Measurements from ENCODE around the gene MDFIC2.

DNA sequence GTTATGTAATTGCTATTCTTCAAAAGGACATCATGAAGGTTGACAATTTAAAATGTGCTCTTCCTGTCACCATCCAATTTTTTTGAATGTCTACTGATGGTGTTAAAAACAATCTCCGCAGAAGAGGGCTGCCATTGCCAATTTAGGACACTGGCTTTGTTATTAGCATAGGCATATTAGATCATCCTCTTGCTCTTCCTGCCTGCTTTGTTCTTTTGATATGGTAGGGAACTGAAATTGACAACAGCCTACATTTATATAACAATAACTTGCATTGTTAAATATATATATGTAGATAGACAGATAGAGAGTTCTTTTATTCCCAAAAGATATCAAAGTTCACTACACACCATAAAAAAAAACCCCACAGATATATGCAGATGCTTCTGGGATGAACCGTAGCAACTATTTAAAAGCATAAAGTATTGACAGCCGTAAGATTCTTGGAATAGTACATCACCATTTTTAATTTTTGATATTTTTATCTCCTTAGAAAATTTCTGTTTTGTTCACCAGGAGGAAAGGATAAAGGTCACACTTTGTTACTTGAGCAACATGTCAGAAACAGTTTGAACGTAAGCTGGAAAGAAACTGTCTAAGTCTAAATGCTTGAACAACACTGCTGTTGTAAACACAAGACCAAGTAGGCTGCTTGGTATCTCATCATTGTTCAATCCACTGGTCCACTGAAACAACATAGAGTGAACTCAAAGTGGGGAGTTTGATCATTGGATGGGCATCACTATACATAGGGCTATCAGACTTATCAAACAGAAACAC is 66.5 kb downstream of the MDFIC2 start:
- TF ChIP-seq, protein P1, sequence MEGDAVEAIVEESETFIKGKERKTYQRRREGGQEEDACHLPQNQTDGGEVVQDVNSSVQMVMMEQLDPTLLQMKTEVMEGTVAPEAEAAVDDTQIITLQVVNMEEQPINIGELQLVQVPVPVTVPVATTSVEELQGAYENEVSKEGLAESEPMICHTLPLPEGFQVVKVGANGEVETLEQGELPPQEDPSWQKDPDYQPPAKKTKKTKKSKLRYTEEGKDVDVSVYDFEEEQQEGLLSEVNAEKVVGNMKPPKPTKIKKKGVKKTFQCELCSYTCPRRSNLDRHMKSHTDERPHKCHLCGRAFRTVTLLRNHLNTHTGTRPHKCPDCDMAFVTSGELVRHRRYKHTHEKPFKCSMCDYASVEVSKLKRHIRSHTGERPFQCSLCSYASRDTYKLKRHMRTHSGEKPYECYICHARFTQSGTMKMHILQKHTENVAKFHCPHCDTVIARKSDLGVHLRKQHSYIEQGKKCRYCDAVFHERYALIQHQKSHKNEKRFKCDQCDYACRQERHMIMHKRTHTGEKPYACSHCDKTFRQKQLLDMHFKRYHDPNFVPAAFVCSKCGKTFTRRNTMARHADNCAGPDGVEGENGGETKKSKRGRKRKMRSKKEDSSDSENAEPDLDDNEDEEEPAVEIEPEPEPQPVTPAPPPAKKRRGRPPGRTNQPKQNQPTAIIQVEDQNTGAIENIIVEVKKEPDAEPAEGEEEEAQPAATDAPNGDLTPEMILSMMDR (IDR thresholded peaks at IDR 0.05; ENCODE audit: borderline replicate concordance, extremely low read depth, low read length, poor library complexity, severe bottlenecking) = no peak
- TF ChIP-seq EZH2 (IDR thresholded peaks at IDR 0.05; ENCODE audit: borderline replicate concordance, low read depth, low read length, severe bottlenecking) = no peak

Measured in DND-41 (cell line).